SU-DHL-6 (cell line): ENCODE results near the gene UBE2D3.

Source experiments
- H2AFZ ChIP-seq: fragments of 200-600 bp; sonication (generic); 2 replicates; pipeline ENCODE4 v1.6.1; 2014; ENCODE audit warnings: low read depth, mild to moderate bottlenecking, moderate library complexity, mixed read lengths, antibody characterized with exemption, low read length; ENCODE audit not compliant: severe bottlenecking
- H3F3A ChIP-seq: fragments of 200-600 bp; shearing (Covaris generic); 2 replicates; pipeline ENCODE4 v1.6.0; 2016; ENCODE audit warnings: antibody characterized with exemption, mild to moderate bottlenecking; ENCODE audit not compliant: insufficient read depth
- H3K27ac ChIP-seq: fragments of 200-600 bp; sonication (generic); 2 replicates; pipeline ENCODE4 v1.5.1; 2016; ENCODE audit warnings: low read depth, mild to moderate bottlenecking, low read length, moderate library complexity, mixed read lengths
- H3K27me3 ChIP-seq: fragments of 200-600 bp; sonication (generic), shearing (Covaris generic); 2 replicates; pipeline ENCODE4 v1.6.0; 2014; ENCODE audit warnings: mild to moderate bottlenecking, low read length
- H3K36me3 ChIP-seq: fragments of 200-600 bp; sonication (generic); 2 replicates; pipeline ENCODE4 v1.6.1; 2014; ENCODE audit warnings: mild to moderate bottlenecking, low read length, mixed read lengths
- H3K4me2 ChIP-seq: fragments of 300-600, 200-600 bp; shearing (Covaris generic), sonication (generic); 2 replicates; pipeline ENCODE4 v1.6.0; 2014; ENCODE audit warnings: low read length, low read depth, mild to moderate bottlenecking; ENCODE audit not compliant: poor library complexity, severe bottlenecking
- H3K4me3 ChIP-seq: fragments of 200-600 bp; sonication (generic); 2 replicates; pipeline ENCODE4 v1.5.1; 2014; ENCODE audit warnings: antibody characterized with exemption, low read length, mild to moderate bottlenecking, mixed read lengths; ENCODE audit not compliant: insufficient read depth, poor library complexity, severe bottlenecking
- H3K79me2 ChIP-seq: fragments of 200-600 bp; sonication (generic); 2 replicates; pipeline ENCODE4 v1.6.1; 2014; ENCODE audit warnings: mild to moderate bottlenecking, low read length, moderate library complexity; ENCODE audit not compliant: insufficient read depth
- H3K9ac ChIP-seq: fragments of 200-600 bp; sonication (generic); 2 replicates; pipeline ENCODE4 v1.7.0; 2014; ENCODE audit warnings: mild to moderate bottlenecking, low read length
- H3K9me2 ChIP-seq: fragments of 200-600 bp; sonication (generic); replicated peaks from 2 replicates; pipeline ENCODE4 v1.6.1; 2014; ENCODE audit warnings: low read length; ENCODE audit not compliant: insufficient read depth
- H3K9me3 ChIP-seq: fragments of 200-600 bp; sonication (generic); 2 replicates; pipeline ENCODE4 v1.6.1; 2014; ENCODE audit warnings: low read length, mixed read lengths; ENCODE audit not compliant: insufficient read depth
- H4K20me1 ChIP-seq: fragments of 200-600 bp; sonication (generic); 2 replicates; pipeline ENCODE4 v1.6.1; 2014; ENCODE audit warnings: low read depth, mild to moderate bottlenecking, antibody characterized with exemption, low read length, moderate library complexity, mixed read lengths
- EZH2phosphoT487 ChIP-seq: fragments of 200-600 bp; sonication (generic), shearing (Covaris generic); conservative IDR thresholded peaks from 2 replicates; pipeline ENCODE4 v1.6.1; 2018; ENCODE audit warnings: mild to moderate bottlenecking, antibody characterized with exemption, low read length, moderate library complexity, mixed read lengths
- TF ChIP-seq, protein P1 (sequence below): fragments of 200-600 bp; sonication (generic); IDR thresholded peaks from one replicate; pipeline ENCODE4 v1.5.1; 2017; ENCODE audit warnings: antibody characterized with exemption, mild to moderate bottlenecking, low read length, moderate library complexity; ENCODE audit not compliant: insufficient read depth, poor library complexity, severe bottlenecking

The UBE2D3 gene

DNA sequence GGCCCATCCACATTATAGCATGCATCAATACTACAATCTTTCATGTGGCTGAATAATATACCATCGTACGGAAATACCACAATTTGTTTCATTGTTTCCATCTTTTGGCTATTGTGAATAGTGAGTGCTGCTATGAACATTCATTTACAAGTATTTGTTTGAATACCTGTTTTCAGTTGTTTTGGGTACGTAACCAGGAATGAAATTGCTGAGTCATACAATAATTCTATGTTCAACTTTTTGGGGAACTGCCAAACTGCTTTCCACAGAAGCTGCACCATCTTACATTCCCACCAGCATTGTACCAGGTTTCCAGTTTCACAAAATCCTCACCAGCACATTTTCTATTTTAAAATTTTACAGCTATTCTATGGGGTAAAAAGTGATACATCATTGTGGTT is 38.0 kb downstream of the UBE2D3 start:
- Histone ChIP-seq H3K27me3 (no peaks in the 10 kb centered on the region), H2AFZ (no peak overlapping the region), H3K27ac (no peak overlapping the region), H3K4me3 (no peak overlapping the region), H3K9ac (no peak overlapping the region), H3F3A (peaks cover 32% of the 10 kb centered on the region; the same call in 1 of the 2 replicates), H4K20me1 (no peaks in the 10 kb centered on the region), H3K9me3 (no peaks in the 10 kb centered on the region), H3K9me2 (no peaks in the 10 kb centered on the region), H3K36me3 (no peaks in the 10 kb centered on the region), H3K4me2 (no peak overlapping the region), H3K79me2 (no peaks in the 10 kb centered on the region)
- TF ChIP-seq EZH2phosphoT487: no peak
- TF ChIP-seq, protein P1, sequence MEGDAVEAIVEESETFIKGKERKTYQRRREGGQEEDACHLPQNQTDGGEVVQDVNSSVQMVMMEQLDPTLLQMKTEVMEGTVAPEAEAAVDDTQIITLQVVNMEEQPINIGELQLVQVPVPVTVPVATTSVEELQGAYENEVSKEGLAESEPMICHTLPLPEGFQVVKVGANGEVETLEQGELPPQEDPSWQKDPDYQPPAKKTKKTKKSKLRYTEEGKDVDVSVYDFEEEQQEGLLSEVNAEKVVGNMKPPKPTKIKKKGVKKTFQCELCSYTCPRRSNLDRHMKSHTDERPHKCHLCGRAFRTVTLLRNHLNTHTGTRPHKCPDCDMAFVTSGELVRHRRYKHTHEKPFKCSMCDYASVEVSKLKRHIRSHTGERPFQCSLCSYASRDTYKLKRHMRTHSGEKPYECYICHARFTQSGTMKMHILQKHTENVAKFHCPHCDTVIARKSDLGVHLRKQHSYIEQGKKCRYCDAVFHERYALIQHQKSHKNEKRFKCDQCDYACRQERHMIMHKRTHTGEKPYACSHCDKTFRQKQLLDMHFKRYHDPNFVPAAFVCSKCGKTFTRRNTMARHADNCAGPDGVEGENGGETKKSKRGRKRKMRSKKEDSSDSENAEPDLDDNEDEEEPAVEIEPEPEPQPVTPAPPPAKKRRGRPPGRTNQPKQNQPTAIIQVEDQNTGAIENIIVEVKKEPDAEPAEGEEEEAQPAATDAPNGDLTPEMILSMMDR: no peak

DNA sequence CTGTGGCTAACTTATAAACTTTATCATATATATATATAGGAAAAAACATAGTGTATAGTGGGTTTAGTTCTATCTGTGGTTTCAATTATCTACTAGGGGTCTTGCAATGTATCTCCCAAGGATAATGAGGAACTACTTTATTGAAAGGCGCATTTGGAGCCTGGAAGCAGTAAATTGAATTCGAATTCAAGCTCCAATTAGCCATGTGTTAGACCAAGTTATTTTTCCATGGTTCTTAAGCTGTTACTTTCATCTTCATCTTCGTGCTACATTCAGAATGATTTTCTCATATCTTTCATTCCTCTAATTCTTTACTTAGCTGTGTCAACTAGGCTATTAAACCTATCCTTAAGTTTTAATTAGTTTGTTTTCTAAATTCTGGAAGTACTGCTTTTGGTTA is 39.4 kb downstream of the UBE2D3 start:
- H4K20me1 ChIP-seq: no peaks in the 10 kb centered on the region
- H3K9ac ChIP-seq: no peak overlapping the region
- no peak overlapping the region for H3K4me3 ChIP-seq
- no peak overlapping the region for H3K4me2 ChIP-seq
- no peaks in the 10 kb centered on the region for H3K36me3 ChIP-seq
- no peak overlapping the region for H3K27ac ChIP-seq
- no peak for TF ChIP-seq EZH2phosphoT487
- TF ChIP-seq, protein P1: no peak
- H3K9me2 ChIP-seq: no peaks in the 10 kb centered on the region
- H2AFZ ChIP-seq: no peak overlapping the region
- no peaks in the 10 kb centered on the region for H3K9me3 ChIP-seq
- H3K79me2 ChIP-seq: no peaks in the 10 kb centered on the region
- H3K27me3 ChIP-seq: no peaks in the 10 kb centered on the region
- H3F3A ChIP-seq: peaks cover 23% of the 10 kb centered on the region; the same call in 1 of the 2 replicates

DNA sequence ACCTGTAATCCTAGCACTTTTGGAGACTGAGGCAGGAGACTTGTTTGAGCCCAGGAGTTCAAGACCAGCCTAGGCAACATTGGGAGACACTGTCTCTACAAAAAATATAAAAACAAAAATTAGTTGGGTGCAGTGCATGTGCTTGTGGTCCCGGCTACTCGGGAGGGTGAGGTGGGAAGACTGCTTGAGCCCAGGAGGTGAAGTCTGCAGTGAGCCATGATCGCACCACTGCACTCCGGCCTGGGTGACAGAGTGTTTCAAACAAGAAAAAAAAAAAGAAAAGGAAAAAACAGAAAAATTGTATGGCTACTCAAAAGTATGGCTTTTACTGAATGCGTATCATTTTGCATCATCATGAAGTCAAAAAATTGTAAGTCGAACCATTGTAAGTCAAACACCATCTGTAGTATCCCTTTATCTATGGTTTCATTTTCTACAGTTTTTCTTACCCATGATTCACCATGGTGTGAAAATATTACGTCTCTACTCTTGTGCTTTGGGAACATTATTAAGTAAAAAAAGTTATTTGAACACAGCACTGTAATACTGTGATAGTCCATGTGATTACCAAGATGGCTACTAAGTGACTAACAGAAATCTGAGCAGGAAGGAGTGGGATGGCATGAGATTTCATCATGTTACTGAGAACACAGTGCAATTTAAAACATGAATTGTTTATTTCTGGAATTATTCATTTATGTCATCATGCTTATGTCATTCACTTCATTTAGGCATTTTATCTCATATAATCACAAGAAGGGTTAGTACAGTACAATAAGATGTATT is 40.1 kb downstream of the UBE2D3 start:
- no peaks in the 10 kb centered on the region for H3K79me2 ChIP-seq
- H3K4me2 ChIP-seq: no peak overlapping the region
- H3K4me3 ChIP-seq: no peak overlapping the region
- no peaks in the 10 kb centered on the region for H4K20me1 ChIP-seq
- H3F3A ChIP-seq: peaks cover 17% of the 10 kb centered on the region; the same call in 1 of the 2 replicates
- no peaks in the 10 kb centered on the region for H3K36me3 ChIP-seq
- H3K9me3 ChIP-seq: no peaks in the 10 kb centered on the region
- H2AFZ ChIP-seq: no peak overlapping the region
- H3K9ac ChIP-seq: no peak overlapping the region
- no peaks in the 10 kb centered on the region for H3K27me3 ChIP-seq
- H3K9me2 ChIP-seq: no peaks in the 10 kb centered on the region
- no peak overlapping the region for H3K27ac ChIP-seq
- no peak for TF ChIP-seq EZH2phosphoT487
- TF ChIP-seq, protein P1: no peak
